ENCODE results near the gene BBC3.

GRCh38 chr19:47240556-47240955 lies 9.6 kb upstream of the BBC3 start:
- TF ChIP-seq, protein P1, sequence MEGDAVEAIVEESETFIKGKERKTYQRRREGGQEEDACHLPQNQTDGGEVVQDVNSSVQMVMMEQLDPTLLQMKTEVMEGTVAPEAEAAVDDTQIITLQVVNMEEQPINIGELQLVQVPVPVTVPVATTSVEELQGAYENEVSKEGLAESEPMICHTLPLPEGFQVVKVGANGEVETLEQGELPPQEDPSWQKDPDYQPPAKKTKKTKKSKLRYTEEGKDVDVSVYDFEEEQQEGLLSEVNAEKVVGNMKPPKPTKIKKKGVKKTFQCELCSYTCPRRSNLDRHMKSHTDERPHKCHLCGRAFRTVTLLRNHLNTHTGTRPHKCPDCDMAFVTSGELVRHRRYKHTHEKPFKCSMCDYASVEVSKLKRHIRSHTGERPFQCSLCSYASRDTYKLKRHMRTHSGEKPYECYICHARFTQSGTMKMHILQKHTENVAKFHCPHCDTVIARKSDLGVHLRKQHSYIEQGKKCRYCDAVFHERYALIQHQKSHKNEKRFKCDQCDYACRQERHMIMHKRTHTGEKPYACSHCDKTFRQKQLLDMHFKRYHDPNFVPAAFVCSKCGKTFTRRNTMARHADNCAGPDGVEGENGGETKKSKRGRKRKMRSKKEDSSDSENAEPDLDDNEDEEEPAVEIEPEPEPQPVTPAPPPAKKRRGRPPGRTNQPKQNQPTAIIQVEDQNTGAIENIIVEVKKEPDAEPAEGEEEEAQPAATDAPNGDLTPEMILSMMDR (IDR thresholded peaks at IDR 0.05): no peak
- no peak for TF ChIP-seq POLR2A (IDR thresholded peaks at IDR 0.05)
- no peak for TF ChIP-seq POLR2AphosphoS5 (IDR thresholded peaks at IDR 0.05)
